Upper lobe of left lung (tissue), 6 donors: ENCODE data around the gene LZTFL1. TPM values are rescaled to one million over a fixed set of nuclear protein-coding genes. Genes with fewer than 3 reads are reported as not detected.

Experiments used
- ATAC-seq, 2 donors: fragments of 200-7000 bp; cut with Tn5 transposase; one replicate each; pipeline ENCODE4 v1.9.1; 2022; ENCODE audit warnings: mild to moderate bottlenecking in 2 of 2, moderate library complexity in 2 of 2; ENCODE audit not compliant: low FRiP score in 2 of 2
- DNase-seq, 2 donors: peaks; one replicate each; pipeline ENCODE4 v3.0.0-alpha.2; 2019 to 2020
- H3K27ac ChIP-seq, 4 donors: fragments of 200-600 bp; sonication (generic); one replicate each; pipeline ENCODE4 v1.5.1; 2016 to 2019
- H3K27me3 ChIP-seq, 4 donors: fragments of 200-600 bp; sonication (generic); one replicate each; pipeline ENCODE4 v1.5.1; 2017 to 2019
- H3K36me3 ChIP-seq, 4 donors: fragments of 200-600 bp; sonication (generic); one replicate each; pipeline ENCODE4 v1.5.1; 2016 to 2019
- H3K4me1 ChIP-seq, 4 donors: fragments of 200-600 bp; sonication (generic); one replicate each; pipeline ENCODE4 v1.5.1; 2018 to 2019
- H3K4me3 ChIP-seq, 4 donors: fragments of 200-600 bp; sonication (generic); one replicate each; pipeline ENCODE4 v1.5.1; 2017 to 2019; ENCODE audit warnings: mild to moderate bottlenecking in 2 of 4, moderate library complexity in 1 of 4
- H3K9me3 ChIP-seq, 4 donors: fragments of 200-600 bp; sonication (generic); one replicate each; pipeline ENCODE4 v1.5.1; 2018 to 2019
- EP300 ChIP-seq, 4 donors: sonication (generic); formaldehyde crosslinking; IDR thresholded peaks; one replicate each; pipeline ENCODE4 v1.5.1; 2017; ENCODE audit warnings: antibody characterized with exemption in 4 of 4, control low read depth in 2 of 4
- POLR2A ChIP-seq, 4 donors: fragments of 450-650 bp; IDR thresholded peaks; one replicate each; pipeline ENCODE4 v1.5.1; 2016 to 2017; ENCODE audit warnings: antibody characterized with exemption in 4 of 4, mild to moderate bottlenecking in 2 of 4
- POLR2AphosphoS5 ChIP-seq, 2 donors: sonication (generic); formaldehyde crosslinking; IDR thresholded peaks; one replicate each; pipeline ENCODE4 v1.5.1; 2017; ENCODE audit warnings: antibody characterized with exemption in 2 of 2
- WGBS, 2 donors: methylation state at CpG; one replicate each; pipeline ENCODE4 v1.1.5; 2017 to 2018; 5-methylcytosine and 5-hydroxymethylcytosine counted together
- total RNA-seq, 6 donors: library from RNA; depleted of rRNA in 4 of 6; stranded (reverse); fragments of >200 nt in 4 of 6; gene quantifications; one replicate each; pipeline versions ENCODE4 v1.1.0 to v1.2.1, GENCODE V29; 2016 to 2021
- TF ChIP-seq, protein P1 (sequence below), 6 experiments: fragments of 450-650 bp in 4 of 6; fragments of 200-600 bp in 2 of 6; sonication (generic) in 2 of 6; IDR thresholded peaks; one replicate each; pipeline ENCODE4 v1.5.1; 2016 to 2019; ENCODE audit warnings: antibody characterized with exemption in 6 of 6
- donor health status: DM: no; HTN: no; CAD: no; lungs with moderate emphysema.
- donor health status: DM: no; HTN: yes; CAD: no; lungs with severe emphysema.

LZTFL1 gene
- total RNA-seq, 6 donors from 2014 or later: 19.9 to 51.7 (median 31.3) TPM

DNA sequence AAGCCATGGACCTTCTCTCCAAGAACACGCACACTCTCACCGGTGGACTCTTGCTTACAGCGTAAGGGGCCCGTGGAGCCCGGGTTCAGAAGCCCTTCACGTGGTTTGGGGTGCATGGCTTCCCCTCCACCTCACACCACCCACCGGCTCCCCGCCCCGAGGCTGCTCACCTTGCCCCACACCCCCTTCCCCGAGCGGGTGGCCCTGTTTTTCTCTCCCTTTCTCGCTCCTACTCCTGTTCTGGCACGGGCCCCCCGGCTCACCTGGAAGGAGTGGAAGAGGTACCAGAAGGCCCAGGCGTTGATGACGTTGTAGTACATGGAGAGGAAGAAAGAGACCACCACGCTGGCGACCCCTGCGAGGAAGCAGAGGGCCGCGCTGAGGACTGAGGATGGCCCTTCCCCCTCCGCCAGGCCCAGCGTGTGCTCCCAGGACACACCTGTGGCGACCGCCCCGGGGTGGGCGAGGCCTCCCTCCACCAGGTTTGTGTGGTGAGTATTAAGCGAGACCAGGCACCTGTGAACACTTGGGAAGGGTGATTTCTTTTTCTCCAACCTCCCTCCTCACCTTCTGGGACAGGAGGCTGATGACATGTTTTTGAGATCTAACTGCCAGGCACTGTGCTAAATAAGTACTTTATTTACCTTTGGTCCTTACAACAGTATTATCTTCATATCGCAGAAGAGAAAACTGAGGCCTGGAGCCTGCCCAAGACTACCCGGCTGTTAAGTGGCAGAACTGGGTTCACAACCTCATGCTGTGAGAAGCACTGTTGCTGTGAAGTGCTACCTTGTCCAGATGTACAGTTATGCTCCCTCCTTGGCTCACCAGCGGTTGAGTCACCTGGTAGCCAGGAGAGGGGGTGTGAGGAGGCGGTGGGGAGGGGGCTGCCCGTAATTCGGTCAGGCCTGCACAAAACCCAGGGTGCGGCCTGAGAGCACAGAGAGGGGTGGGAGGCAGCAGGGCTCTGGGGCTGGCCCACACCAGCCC is 61.9 kb downstream of the LZTFL1 start:
- DNase-seq (peak in 1 of 2 donors; percentile 54), ATAC-seq (no peak)
- Histone ChIP-seq H3K36me3 (no peaks in the 10 kb centered on the region), H3K4me1 (no peaks in the 10 kb centered on the region), H3K9me3 (no peaks in the 10 kb centered on the region), H3K27me3 (no peaks in the 10 kb centered on the region), H3K4me3 (no peak overlapping the region), H3K27ac (no peak overlapping the region)
- TF ChIP-seq, protein P1, sequence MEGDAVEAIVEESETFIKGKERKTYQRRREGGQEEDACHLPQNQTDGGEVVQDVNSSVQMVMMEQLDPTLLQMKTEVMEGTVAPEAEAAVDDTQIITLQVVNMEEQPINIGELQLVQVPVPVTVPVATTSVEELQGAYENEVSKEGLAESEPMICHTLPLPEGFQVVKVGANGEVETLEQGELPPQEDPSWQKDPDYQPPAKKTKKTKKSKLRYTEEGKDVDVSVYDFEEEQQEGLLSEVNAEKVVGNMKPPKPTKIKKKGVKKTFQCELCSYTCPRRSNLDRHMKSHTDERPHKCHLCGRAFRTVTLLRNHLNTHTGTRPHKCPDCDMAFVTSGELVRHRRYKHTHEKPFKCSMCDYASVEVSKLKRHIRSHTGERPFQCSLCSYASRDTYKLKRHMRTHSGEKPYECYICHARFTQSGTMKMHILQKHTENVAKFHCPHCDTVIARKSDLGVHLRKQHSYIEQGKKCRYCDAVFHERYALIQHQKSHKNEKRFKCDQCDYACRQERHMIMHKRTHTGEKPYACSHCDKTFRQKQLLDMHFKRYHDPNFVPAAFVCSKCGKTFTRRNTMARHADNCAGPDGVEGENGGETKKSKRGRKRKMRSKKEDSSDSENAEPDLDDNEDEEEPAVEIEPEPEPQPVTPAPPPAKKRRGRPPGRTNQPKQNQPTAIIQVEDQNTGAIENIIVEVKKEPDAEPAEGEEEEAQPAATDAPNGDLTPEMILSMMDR (IDR thresholded peaks at IDR 0.05): no peak
- TF ChIP-seq POLR2A (IDR thresholded peaks at IDR 0.05) (no peak), EP300 (IDR thresholded peaks at IDR 0.05) (no peak), POLR2AphosphoS5 (IDR thresholded peaks at IDR 0.05) (no peak)
- WGBS, 2 donors: 83 to 87% methylated on average over 35 of the region's 35 CpGs

DNA sequence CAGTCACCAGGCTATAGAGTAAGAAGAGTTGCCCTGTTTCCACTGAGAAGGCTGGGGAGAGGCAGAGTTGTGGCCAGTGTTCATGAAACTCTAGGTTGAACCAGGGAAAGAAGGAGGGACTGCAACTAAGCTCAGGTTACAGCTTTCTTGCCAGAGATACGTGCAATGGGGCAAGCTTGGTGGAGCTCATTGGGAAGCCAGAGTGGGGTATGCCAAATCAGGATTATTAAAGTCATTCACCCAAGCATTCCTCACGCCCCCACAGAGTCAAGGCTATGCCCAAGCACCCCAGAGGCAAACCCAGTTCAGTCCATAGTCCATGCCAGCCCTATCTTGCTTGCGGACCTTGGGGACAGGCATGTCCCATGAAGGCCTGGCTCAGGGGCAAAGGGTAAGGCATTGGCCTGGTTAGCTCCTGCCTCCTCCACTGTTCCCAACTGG is 63.1 kb downstream of the LZTFL1 start:
- Histone ChIP-seq H3K4me1 (no peaks in the 10 kb centered on the region), H3K4me3 (no peak overlapping the region), H3K36me3 (no peaks in the 10 kb centered on the region), H3K9me3 (no peaks in the 10 kb centered on the region), H3K27me3 (no peaks in the 10 kb centered on the region), H3K27ac (no peak overlapping the region)
- TF ChIP-seq POLR2AphosphoS5 (IDR thresholded peaks at IDR 0.05): no peak
- TF ChIP-seq EP300 (IDR thresholded peaks at IDR 0.05): no peak
- TF ChIP-seq, protein P1 (IDR thresholded peaks at IDR 0.05): no peak
- no peak for TF ChIP-seq POLR2A (IDR thresholded peaks at IDR 0.05)
- DNase-seq: no peak
- 74 to 83% methylated on average over 2 to 3 of the region's 3 CpGs for WGBS, 2 donors
- no peak for ATAC-seq

DNA sequence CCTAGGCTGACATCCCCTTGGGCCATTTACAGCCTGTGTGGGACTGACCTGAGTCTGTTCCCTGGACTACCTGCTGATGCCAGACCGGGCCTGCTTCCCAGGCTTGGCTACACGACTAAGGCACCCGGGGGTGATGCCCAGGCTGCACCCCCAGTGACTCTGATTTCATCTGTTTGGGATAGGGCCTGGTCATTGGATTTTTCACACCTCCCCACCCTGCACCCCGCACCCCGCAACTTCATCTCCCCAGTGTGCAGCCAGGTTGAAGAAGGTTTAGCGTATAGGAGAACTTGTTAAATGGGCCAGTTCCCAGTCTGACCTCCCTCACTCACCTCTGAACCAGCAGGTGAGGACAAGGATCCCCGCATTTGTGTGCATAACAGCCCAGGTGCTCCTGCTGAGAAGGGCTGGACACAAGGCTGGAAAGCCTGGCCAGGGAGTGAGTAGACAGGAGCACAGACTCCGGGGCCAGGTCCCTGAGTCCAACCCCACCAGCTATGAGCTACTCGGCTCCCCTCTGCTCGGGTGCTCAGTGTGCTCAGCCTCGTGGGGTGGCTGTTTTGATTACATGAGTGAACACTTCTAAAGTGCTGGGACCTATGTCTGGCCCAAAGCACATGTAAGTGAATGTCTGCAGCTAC is 64.1 kb downstream of the LZTFL1 start:
- ATAC-seq (peak in 1 of 2 donors; percentile 9), DNase-seq (no peak)

DNA sequence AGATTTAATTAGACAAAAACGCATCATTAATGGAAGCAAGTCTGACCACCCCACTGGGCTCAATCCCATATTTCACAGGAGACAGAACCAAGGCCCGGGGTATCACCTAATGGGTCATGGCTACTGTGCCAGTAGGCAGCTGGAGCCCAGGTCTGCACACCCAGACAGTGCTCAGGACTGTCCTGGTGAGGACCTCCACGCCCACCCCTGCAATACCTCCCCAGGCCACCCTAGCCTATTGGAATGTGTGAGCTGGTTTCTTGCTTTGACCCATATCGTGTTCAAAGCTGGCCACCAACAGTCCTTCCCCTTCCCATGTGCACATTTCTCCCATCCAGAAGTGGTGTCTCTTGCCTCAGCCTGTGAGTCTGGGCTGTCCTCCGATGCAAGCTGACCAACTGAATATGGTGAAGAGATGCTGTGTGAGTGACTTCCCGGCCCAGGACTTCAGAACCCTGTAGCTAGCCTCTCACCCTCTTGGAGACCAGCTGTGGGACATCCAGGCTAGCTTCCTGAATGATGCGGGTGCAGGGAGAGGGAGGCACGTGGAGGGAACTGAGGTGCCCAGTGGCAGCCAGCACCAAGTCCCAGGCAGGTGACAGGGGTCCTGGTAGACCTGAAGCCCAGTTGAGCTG is 64.7 kb downstream of the LZTFL1 start:
- TF ChIP-seq POLR2A (IDR thresholded peaks at IDR 0.05): no peak
- TF ChIP-seq EP300 (IDR thresholded peaks at IDR 0.05): no peak
- TF ChIP-seq, protein P1 (IDR thresholded peaks at IDR 0.05): no peak
- no peak for TF ChIP-seq POLR2AphosphoS5 (IDR thresholded peaks at IDR 0.05)
- no peak for DNase-seq
- no peak for ATAC-seq
- WGBS, 2 donors: 84 to 93% methylated on average over 7 to 8 of the region's 8 CpGs
- Histone ChIP-seq H3K36me3 (no peaks in the 10 kb centered on the region), H3K4me3 (no peak overlapping the region), H3K4me1 (no peaks in the 10 kb centered on the region), H3K27me3 (no peaks in the 10 kb centered on the region), H3K27ac (no peak overlapping the region), H3K9me3 (no peaks in the 10 kb centered on the region)

More for the DNA sequence above, 64.1 kb downstream of the LZTFL1 start:
- no peaks in the 10 kb centered on the region for H3K27me3 ChIP-seq
- no peaks in the 10 kb centered on the region for H3K9me3 ChIP-seq
- no peaks in the 10 kb centered on the region for H3K4me1 ChIP-seq
- WGBS, 2 donors: 87 to 88% methylated on average over 9 to 10 of the region's 11 CpGs
- H3K36me3 ChIP-seq: no peaks in the 10 kb centered on the region
- no peak overlapping the region for H3K27ac ChIP-seq
- H3K4me3 ChIP-seq: no peak overlapping the region
- TF ChIP-seq, protein P1 (IDR thresholded peaks at IDR 0.05): no peak
- no peak for TF ChIP-seq POLR2A (IDR thresholded peaks at IDR 0.05)
- TF ChIP-seq EP300 (IDR thresholded peaks at IDR 0.05): no peak
- no peak for TF ChIP-seq POLR2AphosphoS5 (IDR thresholded peaks at IDR 0.05)
